ENCODE results near the gene TBX18.

The TBX18 gene

DNA sequence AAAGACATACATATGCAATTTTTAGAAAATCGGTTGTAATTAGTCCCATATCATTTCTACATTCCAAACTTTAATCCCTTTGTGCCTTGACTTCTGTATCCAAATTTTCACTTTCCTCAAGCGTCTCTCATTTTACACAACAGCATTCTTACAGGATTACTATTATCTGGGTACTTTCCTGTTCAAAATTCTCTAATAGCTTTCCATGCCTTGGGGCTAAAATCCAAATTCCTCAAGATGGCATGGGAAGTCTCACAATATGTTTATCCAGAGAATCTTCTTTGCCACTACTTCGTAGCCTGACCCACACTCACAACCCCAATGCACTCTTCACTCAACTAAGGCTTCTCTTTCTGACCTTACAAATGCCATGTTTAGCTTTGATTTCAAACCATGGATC, 125.0 kb downstream of the TBX18 start:
- Mint-ChIP-seq H3K9me3 (peaks cover 8% of the 10 kb centered on the region in 2 donors), H3K27me3 (no peaks in the 10 kb centered on the region), H3K36me3 (ENCODE audit: insufficient read depth) (no peaks in the 10 kb centered on the region), H3K27ac (no peak overlapping the region), H3K4me1 (ENCODE audit: low read depth in 2 of 2) (no peaks in the 10 kb centered on the region), H3K4me3 (no peak overlapping the region)
- no peak for ATAC-seq (replicated peaks)
- DNase-seq, result no peak

DNA sequence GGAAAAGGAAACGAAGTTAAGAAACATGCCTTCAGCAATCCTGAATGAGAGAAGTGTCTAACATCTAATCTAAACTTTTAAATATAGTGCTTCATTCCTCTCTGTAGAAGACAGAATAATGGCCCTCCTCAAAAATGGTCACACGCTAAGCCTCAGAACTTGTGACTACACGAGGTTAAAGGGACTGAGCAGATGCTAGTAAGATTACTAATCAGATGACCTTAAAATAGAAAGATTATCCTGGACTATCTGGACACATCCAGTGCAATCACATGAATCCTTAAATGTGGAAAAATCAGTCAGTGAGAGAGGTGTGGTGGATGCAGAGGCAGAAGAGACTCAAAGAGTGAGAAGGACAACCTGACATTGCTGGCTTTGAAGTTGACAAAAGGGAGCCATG, 126.1 kb downstream of the TBX18 start:
- no peaks in the 10 kb centered on the region for H3K4me1 Mint-ChIP-seq (ENCODE audit: low read depth in 2 of 2)
- no peaks in the 10 kb centered on the region for H3K27me3 Mint-ChIP-seq
- H3K4me3 Mint-ChIP-seq, result no peak overlapping the region
- H3K27ac Mint-ChIP-seq, result no peak overlapping the region
- DNase-seq, result no peak
- ATAC-seq (replicated peaks), result no peak
- no peaks in the 10 kb centered on the region for H3K36me3 Mint-ChIP-seq (ENCODE audit: insufficient read depth)
- H3K9me3 Mint-ChIP-seq, result peaks cover 8% of the 10 kb centered on the region in 2 donors
